ENCODE data around the gene PTPRT. TPM values are rescaled to one million over a fixed set of nuclear protein-coding genes. Genes with fewer than 3 reads are reported as not detected.

Gene PTPRT
- not detected in 2 replicates for total RNA-seq

DNA sequence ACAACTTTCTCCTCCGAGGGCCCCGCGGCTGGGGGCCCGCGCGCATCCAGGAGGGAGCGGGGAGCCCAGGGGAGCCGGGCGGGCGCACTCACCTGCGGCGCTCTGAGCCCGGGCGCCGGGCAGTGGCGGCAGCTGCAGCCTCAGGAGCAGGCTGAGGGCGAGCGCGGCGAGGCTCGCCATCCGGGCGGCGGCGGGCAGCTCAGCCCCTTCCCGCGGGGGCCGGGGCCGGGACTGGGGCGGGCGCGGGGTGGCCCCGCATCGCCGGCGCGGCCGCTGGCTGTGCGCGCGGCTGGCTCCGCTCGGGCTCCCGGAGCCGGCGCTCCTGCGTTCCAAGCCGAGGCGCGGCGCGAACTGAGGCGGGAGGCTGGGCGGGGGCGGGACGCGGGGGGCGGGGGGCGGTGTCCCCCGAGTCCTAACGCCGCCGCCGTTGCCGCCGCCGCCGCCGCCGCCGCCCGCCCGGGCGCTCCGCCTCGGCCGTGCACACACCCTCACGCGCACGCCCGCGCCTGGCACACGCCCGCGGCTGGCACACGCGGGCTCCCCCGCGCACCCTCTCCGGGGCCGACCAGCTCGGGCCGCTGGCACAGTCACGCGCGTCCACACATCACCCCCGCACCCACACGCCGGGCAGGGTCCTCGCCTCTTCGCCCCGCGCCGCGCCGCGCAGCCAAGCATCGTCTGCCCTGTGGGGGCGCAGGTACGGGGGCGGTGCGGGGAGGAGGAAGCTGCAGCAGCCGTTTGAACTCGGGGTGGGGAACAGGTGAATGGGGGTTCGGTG is at the start of gene PTPRT:
PTPRT (minus strand) TSS at position 353 of the 778 bp plus-strand sequence; CDS start at position 180, 173 bp downstream.

Data from bronchus fibroblast of lung (primary cell).